IPS-20b (cell line): ENCODE measurements around the gene ABHD12.
"Not testable (repeated sequence)": the region's sequence is repeated elsewhere in the genome, so short reads cannot be mapped to it uniquely, and the experiment has no call there.

Source experiments
- H3K27ac ChIP-seq: one replicate; pipeline ENCODE4 v1.5.1; 2013; ENCODE audit warnings: low read length
- H3K27me3 ChIP-seq: 2 replicates; pipeline ENCODE4 v1.6.1; 2013; ENCODE audit warnings: mild to moderate bottlenecking, low read length, inconsistent platforms; ENCODE audit not compliant: insufficient read depth
- H3K36me3 ChIP-seq: 2 replicates; pipeline ENCODE4 v1.6.1; 2013; ENCODE audit warnings: low read depth, mild to moderate bottlenecking, inconsistent platforms, low read length, moderate library complexity; ENCODE audit not compliant: insufficient read depth
- H3K4me1 ChIP-seq: 2 replicates; pipeline ENCODE4 v1.6.1; 2013; ENCODE audit warnings: mild to moderate bottlenecking, control low read depth, inconsistent platforms, low read length, moderate library complexity; ENCODE audit not compliant: insufficient read depth
- H3K4me3 ChIP-seq: 2 replicates; pipeline ENCODE4 v1.5.1; 2013; ENCODE audit warnings: mild to moderate bottlenecking, low read length, inconsistent platforms
- H3K9ac ChIP-seq: 2 replicates; pipeline ENCODE4 v1.6.1; 2013; ENCODE audit warnings: low read depth, mild to moderate bottlenecking, inconsistent platforms, low read length, moderate library complexity
- H3K9me3 ChIP-seq: 2 replicates; pipeline ENCODE4 v1.6.1; 2013; ENCODE audit warnings: mild to moderate bottlenecking, low read depth, low read length, inconsistent platforms; ENCODE audit not compliant: insufficient read depth

Gene ABHD12

DNA sequence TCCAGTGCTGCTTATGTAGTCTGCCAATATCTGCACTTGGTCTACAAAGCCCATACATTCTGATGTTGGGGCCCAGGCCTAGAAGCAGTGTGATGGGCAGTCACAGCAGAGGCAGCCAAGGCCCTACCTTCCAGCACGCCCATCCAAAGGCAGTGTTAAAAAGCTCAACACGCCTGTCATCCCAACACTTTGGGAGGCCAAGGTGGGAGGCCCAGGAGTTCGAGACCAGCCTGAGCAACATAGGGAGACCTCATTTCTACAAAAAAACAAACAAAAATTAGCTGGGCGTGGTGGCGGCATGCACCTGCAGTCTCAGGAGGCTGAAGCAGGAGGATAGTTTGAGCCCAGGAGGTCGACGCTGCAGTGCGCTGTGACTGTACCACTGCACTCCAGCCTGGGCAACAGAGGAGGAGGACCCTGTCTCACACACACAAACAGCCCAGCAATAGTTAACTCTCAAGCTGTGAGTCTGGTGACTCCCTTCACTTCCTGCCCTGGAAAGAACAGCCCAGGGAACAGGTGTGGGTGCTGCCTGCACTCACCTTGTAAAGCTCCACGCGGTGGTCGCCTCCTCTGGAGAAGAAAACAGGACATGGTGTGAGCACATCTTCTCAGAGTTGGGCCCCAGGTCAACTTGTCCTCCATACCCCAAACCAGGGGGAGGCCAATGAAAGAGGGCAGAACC is 74.0 kb downstream of the ABHD12 start:
- peaks cover 11% of the 10 kb centered on the region for H3K36me3 ChIP-seq
- H3K9me3 ChIP-seq, result no peaks in the 10 kb centered on the region

DNA sequence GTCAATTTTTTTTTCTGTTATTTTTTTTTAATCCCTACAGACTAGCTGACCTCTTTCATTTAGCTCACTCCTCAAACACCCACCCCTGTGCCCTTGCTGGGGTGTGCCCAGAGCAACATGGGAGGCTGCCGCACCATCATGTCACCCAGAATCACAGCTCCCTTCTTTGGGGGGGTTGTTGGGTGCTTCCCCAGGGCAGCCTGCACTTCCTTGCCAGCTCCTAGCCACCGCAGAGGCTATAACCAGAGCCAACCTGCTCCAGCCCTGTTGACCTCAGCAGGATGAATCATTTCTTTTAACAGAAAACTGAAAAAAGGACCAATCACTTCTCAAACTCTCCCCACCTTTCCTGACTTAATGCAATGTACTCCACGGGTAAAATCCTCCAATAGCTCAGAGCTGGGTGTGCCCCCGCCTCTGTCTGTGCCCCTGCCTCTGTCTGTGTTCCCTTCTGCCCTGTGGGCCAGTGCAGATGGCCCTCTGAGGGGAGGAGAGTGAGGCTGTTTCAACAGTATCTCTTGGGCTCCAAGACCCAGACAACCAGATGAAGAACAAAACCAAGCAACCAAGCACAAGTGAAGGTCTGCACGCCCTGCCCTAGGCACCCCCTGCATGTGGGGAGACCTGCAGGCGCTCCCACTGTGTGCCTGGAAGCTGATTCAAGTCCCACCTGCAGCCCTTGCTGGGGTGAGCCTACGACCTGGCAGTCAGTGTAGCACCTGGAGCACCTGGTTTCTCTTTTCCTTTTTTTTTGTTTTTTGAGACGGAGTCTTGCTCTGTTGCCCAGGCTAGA is 75.0 kb downstream of the ABHD12 start:
- H3K27ac ChIP-seq, result no peak overlapping the region

More for the DNA sequence above, 74.0 kb downstream of the ABHD12 start:
- Histone ChIP-seq H3K9ac (no peak overlapping the region), H3K4me3 (no peak overlapping the region), H3K27me3 (no peaks in the 10 kb centered on the region), H3K4me1 (no peaks in the 10 kb centered on the region), H3K27ac (no peak overlapping the region)

DNA sequence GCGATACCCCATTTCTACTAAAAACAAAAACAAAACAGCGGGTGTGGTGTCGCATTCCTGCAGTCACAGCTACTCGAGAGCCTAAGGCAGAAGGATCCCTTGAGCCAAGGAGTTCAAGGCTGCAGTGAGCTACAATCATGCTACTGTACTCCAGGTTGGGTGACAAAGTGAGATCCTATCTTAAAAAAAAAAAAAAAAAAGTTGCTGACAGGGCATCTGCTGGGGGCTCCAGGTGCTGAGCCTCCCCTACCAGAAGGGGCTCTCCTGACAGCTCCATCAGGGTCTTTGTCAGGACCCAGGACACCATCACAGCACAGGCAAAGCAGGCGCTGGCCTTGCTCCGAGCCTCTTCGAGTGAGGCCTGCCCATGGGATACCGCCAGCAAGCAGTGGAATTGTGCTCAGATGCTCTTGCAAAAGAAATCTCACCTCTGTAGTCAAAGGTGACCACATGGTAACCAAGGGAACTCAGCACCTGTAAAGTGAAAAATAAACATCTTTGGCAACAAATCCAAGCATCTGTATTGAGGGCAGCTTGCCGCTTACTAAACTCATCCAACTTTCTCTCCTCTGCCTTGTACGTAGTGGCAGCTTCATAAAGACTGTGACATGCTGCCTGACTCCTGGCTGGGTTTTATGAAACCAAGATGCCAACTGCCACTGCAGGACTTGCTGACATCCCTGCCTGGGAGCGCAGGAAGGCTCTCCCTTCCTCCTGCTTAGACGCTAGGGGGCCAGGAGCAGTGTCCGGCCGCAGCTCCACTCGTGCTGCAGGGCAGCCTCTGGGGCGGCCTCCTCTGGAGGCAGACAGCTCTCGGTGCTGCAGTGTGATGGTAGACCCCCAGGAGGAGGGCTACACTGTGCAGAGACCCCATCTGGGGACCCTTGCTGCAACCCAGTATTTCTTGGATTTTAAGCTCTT is 75.9 kb downstream of the ABHD12 start:
- no peak overlapping the region for H3K27ac ChIP-seq
- peaks cover 4% of the 10 kb centered on the region; the same call in 1 of the 2 replicates for H3K4me1 ChIP-seq

More for the DNA sequence above, 75.0 kb downstream of the ABHD12 start:
- H3K4me3 ChIP-seq, result no peak overlapping the region
- H3K36me3 ChIP-seq, result peaks cover 8% of the 10 kb centered on the region
- no peak overlapping the region for H3K9ac ChIP-seq
- H3K27me3 ChIP-seq, result no peaks in the 10 kb centered on the region
- no peaks in the 10 kb centered on the region for H3K9me3 ChIP-seq
- H3K4me1 ChIP-seq, result peaks cover 2% of the 10 kb centered on the region; the same call in 1 of the 2 replicates

DNA sequence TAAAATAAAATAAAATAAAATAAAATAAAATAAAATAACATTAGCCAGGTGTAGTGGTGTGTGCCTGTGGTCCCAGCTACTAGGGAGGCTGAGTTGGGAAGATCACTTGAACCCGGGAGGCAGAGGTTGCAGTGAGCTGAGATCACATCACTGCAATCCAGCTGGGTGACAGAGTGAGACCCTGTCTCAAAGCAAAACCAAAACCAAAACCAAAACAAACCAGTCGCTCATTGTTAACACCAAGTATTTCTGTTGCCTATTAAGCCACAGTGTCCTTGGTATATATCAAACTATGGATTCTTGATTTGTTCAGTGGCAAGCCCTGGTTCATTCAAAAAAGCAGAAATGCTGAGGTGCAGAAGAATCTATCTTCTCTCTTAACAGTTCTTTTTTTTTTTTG is 77.0 kb downstream of the ABHD12 start:
- Histone ChIP-seq H3K27me3 (no peaks in the 10 kb centered on the region), H3K4me3 (no peak overlapping the region), H3K9ac (no peak overlapping the region), H3K36me3 (peaks cover 8% of the 10 kb centered on the region), H3K4me1 (peaks cover 4% of the 10 kb centered on the region; the same call in 1 of the 2 replicates), H3K27ac (no peak overlapping the region), H3K9me3 (no peaks in the 10 kb centered on the region)

More for the DNA sequence above, 75.9 kb downstream of the ABHD12 start:
- H3K36me3 ChIP-seq, result peaks cover 8% of the 10 kb centered on the region
- no peak overlapping the region for H3K9ac ChIP-seq
- no peaks in the 10 kb centered on the region for H3K9me3 ChIP-seq
- no peak overlapping the region for H3K4me3 ChIP-seq
- H3K27me3 ChIP-seq, result no peaks in the 10 kb centered on the region

DNA sequence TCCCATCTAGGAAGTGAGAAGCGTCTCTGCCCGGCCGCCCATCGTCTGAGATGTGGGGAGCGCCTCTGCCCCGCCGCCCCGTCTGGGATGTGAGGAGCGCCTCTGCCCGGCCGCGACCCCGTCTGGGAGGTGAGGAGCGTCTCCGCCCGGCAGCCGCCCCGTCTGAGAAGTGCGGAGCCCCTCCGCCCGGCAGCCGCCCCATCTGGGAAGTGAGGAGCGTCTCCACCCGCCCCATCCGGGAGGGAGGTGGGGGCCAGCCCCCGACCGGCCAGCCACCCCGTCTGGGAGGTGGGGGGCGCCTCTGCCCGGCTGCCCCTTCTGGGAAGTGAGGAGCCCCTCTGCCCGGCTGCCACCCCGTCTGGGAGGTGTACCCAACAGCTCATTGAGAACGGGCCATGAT is 77.9 kb downstream of the ABHD12 start:
- H3K27ac ChIP-seq, H3K9me3 ChIP-seq, H3K4me1 ChIP-seq, H3K27me3 ChIP-seq, H3K4me3 ChIP-seq, H3K9ac ChIP-seq: not testable (repeated sequence)
- H3K36me3 ChIP-seq, result peaks cover 13% of the 10 kb centered on the region

DNA sequence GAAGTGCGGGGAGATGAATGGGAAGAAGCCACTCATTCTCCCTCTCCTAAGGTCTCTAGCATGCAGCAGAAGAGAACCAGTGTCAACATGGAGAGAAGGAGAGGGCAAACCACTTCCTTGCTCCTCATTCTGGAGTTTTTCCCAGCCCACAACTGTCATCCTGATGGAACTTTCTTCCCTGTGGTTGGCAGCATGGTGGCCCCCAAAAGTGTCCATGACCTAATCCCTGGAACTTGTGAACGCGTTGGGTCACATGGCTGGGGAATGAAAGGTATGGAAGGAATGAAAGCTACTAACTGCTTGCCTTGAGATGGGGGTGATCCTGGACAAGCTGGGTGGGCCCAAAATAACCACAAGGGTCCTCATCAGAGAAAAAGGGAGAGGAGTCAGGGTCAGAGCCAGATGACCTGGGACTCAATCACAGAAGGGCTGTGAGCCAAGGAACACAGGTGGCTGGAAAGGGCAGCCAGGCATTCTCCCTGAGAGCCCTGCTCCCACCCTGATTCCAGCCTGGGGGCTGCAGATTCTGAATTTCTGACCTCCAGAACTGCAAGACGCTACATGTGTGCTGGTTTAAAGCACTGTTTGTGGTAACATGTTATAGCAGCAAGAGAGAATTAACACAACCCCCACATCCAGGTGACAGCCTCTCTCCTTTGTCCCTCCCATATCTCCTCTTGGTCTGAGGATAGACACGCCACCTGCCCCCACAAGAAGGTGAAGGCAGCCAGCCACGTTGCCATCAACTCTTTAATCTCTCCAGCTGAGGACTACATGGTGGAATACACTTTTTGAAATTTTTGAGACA is 79.5 kb downstream of the ABHD12 start:
- Histone ChIP-seq H3K27ac (no peak overlapping the region), H3K9me3 (no peaks in the 10 kb centered on the region), H3K27me3 (no peaks in the 10 kb centered on the region), H3K9ac (no peak overlapping the region), H3K4me1 (peaks cover 4% of the 10 kb centered on the region; the same call in 1 of the 2 replicates), H3K4me3 (no peak overlapping the region), H3K36me3 (peaks cover 19% of the 10 kb centered on the region)

DNA sequence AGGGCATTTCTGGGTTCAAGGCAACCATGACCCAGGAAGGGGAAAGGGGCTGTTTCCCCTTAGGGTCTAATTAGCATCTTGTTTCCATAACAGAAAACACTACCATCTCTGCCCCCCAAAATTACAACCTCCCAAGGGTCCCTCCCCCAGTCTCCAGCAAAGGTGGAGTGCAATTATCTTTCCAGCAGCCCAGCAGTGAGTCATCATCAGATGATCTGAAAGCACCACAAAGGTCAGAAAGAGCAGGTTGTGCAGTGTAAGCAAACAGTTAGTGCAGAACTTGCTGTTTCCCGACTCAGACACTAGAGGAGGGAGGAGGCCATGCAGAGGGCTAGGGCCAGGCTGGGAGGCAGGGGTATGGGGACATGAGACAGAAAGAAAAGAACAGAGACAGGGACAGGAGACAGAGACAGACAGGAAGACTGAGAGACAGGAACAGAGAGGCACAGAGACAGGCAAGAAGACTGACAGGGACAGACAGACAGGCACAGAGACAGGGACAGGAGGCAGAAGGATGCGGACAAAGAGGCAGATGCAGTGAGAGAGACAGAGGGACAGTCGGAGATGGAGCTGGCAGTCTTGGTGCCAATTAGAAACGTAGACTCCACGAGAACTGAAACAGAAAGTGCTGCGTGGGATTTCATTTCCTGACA is 80.2 kb downstream of the ABHD12 start:
- Histone ChIP-seq H3K9ac (no peak overlapping the region), H3K4me3 (no peak overlapping the region), H3K4me1 (peaks cover 4% of the 10 kb centered on the region; the same call in 1 of the 2 replicates), H3K36me3 (peaks cover 20% of the 10 kb centered on the region), H3K27me3 (no peaks in the 10 kb centered on the region), H3K9me3 (no peaks in the 10 kb centered on the region), H3K27ac (no peak overlapping the region)

DNA sequence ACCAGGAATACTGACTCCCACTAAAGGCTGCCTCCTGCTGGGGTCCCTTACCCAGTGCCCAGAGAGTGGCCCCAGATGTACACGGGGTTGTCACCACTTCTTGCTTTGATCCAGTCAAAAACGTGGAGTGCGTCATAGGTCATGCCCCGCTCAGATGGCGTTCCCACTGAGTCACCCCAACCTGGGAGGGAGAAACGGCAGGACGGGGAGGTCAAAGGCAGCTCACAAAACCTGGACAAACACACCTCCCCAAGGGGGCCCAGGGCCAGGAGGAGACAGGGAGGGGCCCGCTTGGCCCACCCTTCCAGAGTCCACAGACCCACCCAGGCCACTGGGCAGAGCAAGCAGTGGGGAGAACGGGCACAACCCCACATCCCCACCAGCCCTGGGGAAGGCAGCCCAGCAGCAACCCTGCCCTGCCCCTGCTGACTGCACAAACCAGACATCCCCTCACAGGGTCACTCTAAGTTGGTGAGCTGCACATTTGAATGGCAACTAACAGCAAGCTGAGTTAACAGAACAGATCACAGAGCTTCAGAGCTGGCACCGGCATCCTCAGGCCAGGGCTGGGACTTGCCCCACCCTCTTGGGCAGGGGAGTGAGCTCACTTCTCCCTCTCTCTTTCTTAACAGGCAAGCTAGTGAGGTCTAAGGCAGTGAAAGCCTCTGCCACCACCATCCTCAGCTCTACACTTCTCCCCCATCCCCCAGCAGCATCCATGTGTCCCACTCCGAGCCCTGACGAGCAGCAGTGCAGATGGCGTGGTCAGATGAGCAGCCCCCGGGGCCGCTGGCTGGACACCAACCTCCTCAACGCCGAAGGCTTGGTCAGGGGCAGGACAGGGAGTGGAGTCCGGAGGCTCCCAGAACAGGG is 81.0 kb downstream of the ABHD12 start:
- no peak overlapping the region for H3K27ac ChIP-seq
- H3K27me3 ChIP-seq, result no peaks in the 10 kb centered on the region
- H3K36me3 ChIP-seq, result peaks cover 25% of the 10 kb centered on the region
- peaks cover 4% of the 10 kb centered on the region; the same call in 1 of the 2 replicates for H3K4me1 ChIP-seq
- H3K9ac ChIP-seq, result no peak overlapping the region
- H3K9me3 ChIP-seq, result no peaks in the 10 kb centered on the region
- no peak overlapping the region for H3K4me3 ChIP-seq

DNA sequence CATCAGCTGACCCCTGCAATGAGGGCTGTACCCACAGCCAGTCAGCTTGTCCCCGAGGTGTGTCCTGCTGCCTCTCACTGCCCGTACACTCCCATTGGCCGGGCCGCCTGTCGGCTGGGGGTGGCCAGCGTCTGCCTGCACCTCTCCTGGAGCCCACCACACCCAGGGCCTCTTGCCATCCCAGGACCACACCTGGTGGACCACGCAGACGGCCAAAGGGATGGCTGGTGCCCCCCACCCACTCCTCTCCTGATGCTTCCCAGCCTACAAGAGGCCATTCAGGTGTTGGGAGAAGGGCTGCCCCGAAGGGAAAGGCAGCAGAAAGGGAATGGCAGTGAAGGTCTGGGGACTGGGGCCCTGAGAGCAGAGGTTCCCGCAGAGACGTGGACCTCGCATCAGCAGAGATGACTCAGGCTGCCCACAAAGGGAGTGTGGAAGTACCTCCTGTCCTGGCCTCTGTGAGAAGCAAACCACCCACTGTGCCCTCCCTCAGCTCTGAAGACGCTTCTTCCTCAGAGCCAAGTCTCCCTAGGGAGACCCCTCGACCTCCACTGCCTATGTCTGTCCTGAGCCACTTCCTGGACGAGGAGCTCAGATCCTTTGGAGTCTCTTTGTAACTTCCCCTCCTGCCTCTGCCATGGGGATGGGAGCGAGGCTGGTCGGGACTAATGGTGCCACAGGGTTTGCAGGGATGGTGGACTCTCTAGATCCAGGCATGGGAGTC is 81.8 kb downstream of the ABHD12 start:
- Histone ChIP-seq H3K4me1 (peaks cover 4% of the 10 kb centered on the region; the same call in 1 of the 2 replicates), H3K9ac (no peak overlapping the region), H3K27me3 (no peaks in the 10 kb centered on the region), H3K27ac (no peak overlapping the region), H3K9me3 (no peaks in the 10 kb centered on the region), H3K36me3 (peaks cover 30% of the 10 kb centered on the region), H3K4me3 (no peak overlapping the region)
